ENCODE data around the gene C1GALT1.

- TF ChIP-seq CTCF (conservative IDR thresholded peaks at IDR 0.05; ENCODE audit: low read depth in 2 of 2) (no peak), JUNB (IDR thresholded peaks at IDR 0.05; ENCODE audit: unreplicated experiment) (no peak), EZH2 (IDR thresholded peaks at IDR 0.05; ENCODE audit: low read depth, unreplicated experiment) (no peak), REST (IDR thresholded peaks at IDR 0.05; ENCODE audit: unreplicated experiment) (no peak), NANOG (IDR thresholded peaks at IDR 0.05; ENCODE audit: borderline replicate concordance) (no peak)
Observed at GRCh38 chr7:7151865-7152264, 30.5 kb upstream of the C1GALT1 start.
